ENCODE data around the gene ADPRHL1.

ADPRHL1 gene

DNA sequence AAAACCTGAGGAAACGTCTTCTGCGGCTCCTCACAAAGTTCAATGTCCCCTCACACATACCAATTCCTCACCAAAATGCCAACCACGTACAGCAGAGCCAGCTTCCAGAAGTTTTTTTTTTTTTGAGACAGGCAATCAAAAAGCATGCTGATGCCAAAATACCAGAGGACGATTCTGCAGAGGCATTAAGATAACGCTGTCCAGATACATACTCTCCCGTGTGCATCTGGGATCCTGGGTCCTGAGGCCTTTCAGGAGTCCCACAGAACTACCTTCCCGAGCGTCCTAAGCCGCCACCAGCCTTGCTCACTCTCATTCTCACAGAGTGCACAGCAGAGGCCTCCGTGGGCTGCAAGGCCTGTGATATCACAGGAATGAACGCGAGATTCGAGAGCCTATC, 32.3 kb upstream of the ADPRHL1 start:
- no peaks in the 10 kb centered on the region for H3K9me2 ChIP-seq (replicated peaks; ENCODE audit: low read depth, low read length)
- no peaks in the 10 kb centered on the region for H3K27me3 ChIP-seq (ENCODE audit: insufficient read depth, low read length, poor library complexity, severe bottlenecking)
- peaks cover 43% of the 10 kb centered on the region for H3K4me1 ChIP-seq (ENCODE audit: insufficient read depth, low read length, poor library complexity, severe bottlenecking)
- H3K4me2 ChIP-seq (ENCODE audit: low read depth, low read length, poor library complexity, severe bottlenecking), result peak overlapping the region; percentile 14
- TF ChIP-seq, protein P1, sequence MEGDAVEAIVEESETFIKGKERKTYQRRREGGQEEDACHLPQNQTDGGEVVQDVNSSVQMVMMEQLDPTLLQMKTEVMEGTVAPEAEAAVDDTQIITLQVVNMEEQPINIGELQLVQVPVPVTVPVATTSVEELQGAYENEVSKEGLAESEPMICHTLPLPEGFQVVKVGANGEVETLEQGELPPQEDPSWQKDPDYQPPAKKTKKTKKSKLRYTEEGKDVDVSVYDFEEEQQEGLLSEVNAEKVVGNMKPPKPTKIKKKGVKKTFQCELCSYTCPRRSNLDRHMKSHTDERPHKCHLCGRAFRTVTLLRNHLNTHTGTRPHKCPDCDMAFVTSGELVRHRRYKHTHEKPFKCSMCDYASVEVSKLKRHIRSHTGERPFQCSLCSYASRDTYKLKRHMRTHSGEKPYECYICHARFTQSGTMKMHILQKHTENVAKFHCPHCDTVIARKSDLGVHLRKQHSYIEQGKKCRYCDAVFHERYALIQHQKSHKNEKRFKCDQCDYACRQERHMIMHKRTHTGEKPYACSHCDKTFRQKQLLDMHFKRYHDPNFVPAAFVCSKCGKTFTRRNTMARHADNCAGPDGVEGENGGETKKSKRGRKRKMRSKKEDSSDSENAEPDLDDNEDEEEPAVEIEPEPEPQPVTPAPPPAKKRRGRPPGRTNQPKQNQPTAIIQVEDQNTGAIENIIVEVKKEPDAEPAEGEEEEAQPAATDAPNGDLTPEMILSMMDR (conservative IDR thresholded peaks at IDR 0.05; ENCODE audit: low read length), result no peak
- no peak for TF ChIP-seq EZH2phosphoT487 (IDR thresholded peaks at IDR 0.05; ENCODE audit: borderline replicate concordance)
- H3K9me3 ChIP-seq (ENCODE audit: insufficient read depth, low read depth, low read length), result no peaks in the 10 kb centered on the region
- H3K9ac ChIP-seq (ENCODE audit: low read depth, low read length, poor library complexity, severe bottlenecking), result no peak overlapping the region
- peaks cover 40% of the 10 kb centered on the region for H4K20me1 ChIP-seq (ENCODE audit: insufficient read depth, low read length, poor library complexity, severe bottlenecking)
- H2AFZ ChIP-seq (ENCODE audit: low read length), result no peak overlapping the region
- H3F3A ChIP-seq (ENCODE audit: low read depth), result no peaks in the 10 kb centered on the region
- H3K4me3 ChIP-seq (ENCODE audit: low read length, poor library complexity, severe bottlenecking), result no peak overlapping the region
- peaks cover 79% of the 10 kb centered on the region for H3K79me2 ChIP-seq (ENCODE audit: insufficient read depth, low read length)
- H3K36me3 ChIP-seq (ENCODE audit: insufficient read depth, low read length), result no peaks in the 10 kb centered on the region

DNA sequence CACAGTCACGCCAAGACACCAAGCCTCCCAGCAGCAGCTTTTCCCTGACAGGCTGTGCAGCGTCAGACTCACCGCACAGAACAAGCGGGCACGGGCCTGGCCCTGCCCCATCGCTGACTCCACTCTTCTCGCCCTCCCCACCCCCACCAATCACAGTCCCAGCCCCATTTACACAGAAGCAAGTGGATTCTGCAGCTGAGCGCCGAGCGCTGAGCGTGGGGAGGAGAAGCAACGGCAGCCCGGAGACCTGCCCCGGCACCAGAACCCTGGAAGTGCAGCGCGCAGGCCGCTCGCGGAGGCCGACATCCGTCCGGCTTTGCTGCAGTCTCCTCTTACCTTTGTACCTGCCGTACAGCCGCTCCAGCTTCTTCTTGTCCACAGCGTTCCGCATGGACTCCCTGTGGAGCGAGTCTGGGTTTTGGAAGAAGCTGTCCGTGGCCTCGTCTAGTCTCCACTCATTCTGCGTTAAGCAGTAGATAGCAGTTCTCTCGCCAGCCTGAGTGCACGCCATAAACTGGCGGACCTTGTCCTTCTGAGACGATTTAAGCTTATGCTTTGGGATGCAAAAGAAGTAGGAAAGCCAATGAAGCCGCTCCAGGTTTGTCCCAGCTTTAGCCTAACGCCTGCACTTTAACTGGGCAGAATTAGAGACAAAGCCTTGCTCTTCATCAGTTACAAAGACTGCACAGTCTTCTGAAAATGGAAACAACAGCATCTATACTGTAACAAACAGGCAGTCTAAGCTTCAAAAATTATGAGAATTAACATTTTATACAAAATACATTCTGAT, 30.4 kb upstream of the ADPRHL1 start:
- peaks cover 28% of the 10 kb centered on the region for H4K20me1 ChIP-seq (ENCODE audit: insufficient read depth, low read length, poor library complexity, severe bottlenecking)
- H3K4me1 ChIP-seq (ENCODE audit: insufficient read depth, low read length, poor library complexity, severe bottlenecking), result peaks cover 30% of the 10 kb centered on the region
- H3K9ac ChIP-seq (ENCODE audit: low read depth, low read length, poor library complexity, severe bottlenecking), result no peak overlapping the region
- peak overlapping the region; percentile 47 for H3K4me2 ChIP-seq (ENCODE audit: low read depth, low read length, poor library complexity, severe bottlenecking)
- H3K36me3 ChIP-seq (ENCODE audit: insufficient read depth, low read length), result peaks cover 15% of the 10 kb centered on the region; the same call in 1 of the 2 replicates
- no peaks in the 10 kb centered on the region for H3K9me2 ChIP-seq (replicated peaks; ENCODE audit: low read depth, low read length)
- H3K9me3 ChIP-seq (ENCODE audit: insufficient read depth, low read depth, low read length), result no peaks in the 10 kb centered on the region
- H3F3A ChIP-seq (ENCODE audit: low read depth), result no peaks in the 10 kb centered on the region
- H3K79me2 ChIP-seq (ENCODE audit: insufficient read depth, low read length), result peaks cover 63% of the 10 kb centered on the region
- no peak overlapping the region for H2AFZ ChIP-seq (ENCODE audit: low read length)
- no peak for TF ChIP-seq EZH2phosphoT487 (IDR thresholded peaks at IDR 0.05; ENCODE audit: borderline replicate concordance)
- TF ChIP-seq, protein P1 (conservative IDR thresholded peaks at IDR 0.05; ENCODE audit: low read length), result no peak
- H3K27me3 ChIP-seq (ENCODE audit: insufficient read depth, low read length, poor library complexity, severe bottlenecking), result no peaks in the 10 kb centered on the region
- no peak overlapping the region for H3K4me3 ChIP-seq (ENCODE audit: low read length, poor library complexity, severe bottlenecking)

DNA sequence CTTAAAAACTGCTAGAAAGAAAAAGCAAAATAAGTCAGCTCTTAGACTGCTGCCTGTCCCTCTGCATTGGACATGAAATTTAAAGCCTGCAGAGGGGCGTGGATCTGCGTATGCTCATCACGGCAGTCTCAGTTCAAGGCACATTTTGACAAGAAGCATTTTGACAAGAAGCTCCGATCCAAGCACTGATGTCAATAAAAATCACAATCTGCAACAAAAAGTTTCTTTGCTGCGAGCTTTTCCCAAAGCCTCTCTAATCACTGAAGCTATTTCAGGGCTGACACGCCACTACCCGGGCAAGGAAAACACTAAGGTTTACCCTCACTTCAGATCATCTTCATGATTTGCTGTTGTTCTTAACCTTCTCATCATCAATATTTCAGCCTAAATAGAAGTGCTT, 29.8 kb upstream of the ADPRHL1 start:
- peaks cover 21% of the 10 kb centered on the region; the same call in 1 of the 2 replicates for H3K36me3 ChIP-seq (ENCODE audit: insufficient read depth, low read length)
- H3K79me2 ChIP-seq (ENCODE audit: insufficient read depth, low read length), result peaks cover 56% of the 10 kb centered on the region

More for the DNA sequence above, 29.8 kb upstream of the ADPRHL1 start:
- no peak overlapping the region for H3K9ac ChIP-seq (ENCODE audit: low read depth, low read length, poor library complexity, severe bottlenecking)
- TF ChIP-seq EZH2phosphoT487 (IDR thresholded peaks at IDR 0.05; ENCODE audit: borderline replicate concordance), result no peak
- TF ChIP-seq, protein P1 (conservative IDR thresholded peaks at IDR 0.05; ENCODE audit: low read length), result no peak
- H4K20me1 ChIP-seq (ENCODE audit: insufficient read depth, low read length, poor library complexity, severe bottlenecking), result peaks cover 23% of the 10 kb centered on the region
- peak overlapping the region; percentile 47 for H3K4me2 ChIP-seq (ENCODE audit: low read depth, low read length, poor library complexity, severe bottlenecking)
- no peaks in the 10 kb centered on the region for H3F3A ChIP-seq (ENCODE audit: low read depth)
- H2AFZ ChIP-seq (ENCODE audit: low read length), result no peak overlapping the region
- no peaks in the 10 kb centered on the region for H3K9me2 ChIP-seq (replicated peaks; ENCODE audit: low read depth, low read length)
- H3K27me3 ChIP-seq (ENCODE audit: insufficient read depth, low read length, poor library complexity, severe bottlenecking), result no peaks in the 10 kb centered on the region
- no peaks in the 10 kb centered on the region for H3K9me3 ChIP-seq (ENCODE audit: insufficient read depth, low read depth, low read length)
- peaks cover 24% of the 10 kb centered on the region for H3K4me1 ChIP-seq (ENCODE audit: insufficient read depth, low read length, poor library complexity, severe bottlenecking)
- no peak overlapping the region for H3K4me3 ChIP-seq (ENCODE audit: low read length, poor library complexity, severe bottlenecking)

Data from Loucy (cell line).